ENCODE results near the gene EFCAB8.
A peak's percentile ranks its signal among the peaks of the same experiment; 100 is the strongest.

EFCAB8 gene

DNA sequence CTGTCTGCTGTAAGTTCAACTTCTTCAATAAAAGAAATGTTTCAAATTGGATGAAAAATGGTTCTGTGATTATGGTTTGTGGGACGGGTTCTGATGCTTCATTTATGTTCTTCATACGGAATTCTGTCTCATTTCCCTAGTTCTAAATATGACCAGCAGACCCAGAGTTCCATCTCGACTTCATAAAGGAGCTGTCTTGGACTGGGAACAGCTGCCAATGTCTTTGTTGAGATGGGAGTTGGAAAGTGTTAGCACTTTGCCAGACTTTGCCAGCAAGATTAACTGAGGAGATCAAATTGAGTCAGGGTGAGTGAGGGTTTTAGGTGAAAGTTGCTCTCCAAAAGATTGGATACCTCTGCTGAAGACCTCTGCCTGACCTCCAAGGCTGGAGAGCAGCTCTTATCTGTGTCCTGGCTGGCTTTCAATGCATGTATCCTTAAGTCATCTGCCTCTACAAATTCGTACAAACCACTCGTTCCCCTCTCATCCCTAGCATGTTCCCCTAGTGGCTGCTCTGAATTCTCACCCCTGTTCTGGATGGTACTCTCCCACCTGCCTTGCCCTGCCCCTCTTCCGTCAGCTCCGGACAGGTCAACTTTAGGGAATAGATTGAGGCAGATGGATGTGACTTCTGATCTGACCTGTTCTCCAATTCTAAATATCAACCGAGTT lies at the start of gene EFCAB8:
TSS of gene EFCAB8 (plus strand) at position 223 of the 672 bp plus-strand sequence. CDS start 4,870 bp downstream, outside the sequence.
- DNase-seq: no peak

GRCh38 chr20:32809907-32810306 lies 48.8 kb upstream of the EFCAB8 start:
- DNase-seq: no peak

DNA sequence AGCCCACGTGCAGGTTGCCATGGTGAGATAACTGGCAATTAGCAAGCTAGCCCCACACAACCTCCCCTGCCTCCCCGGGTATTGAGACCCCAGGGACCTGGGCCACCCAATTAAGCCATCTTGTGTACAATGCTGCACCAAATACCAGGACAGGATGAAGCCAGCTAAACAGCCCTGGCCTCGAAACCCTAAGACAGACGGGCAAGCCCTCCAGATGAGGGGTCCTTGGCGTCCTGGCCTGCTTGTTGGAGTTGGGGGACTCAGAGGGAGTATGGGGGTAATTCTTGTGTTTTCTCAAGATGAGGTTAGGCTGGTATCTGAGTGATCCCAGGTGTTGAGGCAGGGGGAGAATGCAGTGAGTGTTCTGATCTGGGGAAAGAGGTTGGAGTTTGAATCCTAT lies 47.8 kb upstream of the EFCAB8 start:
- no peak for DNase-seq

GRCh38 chr20:32811886-32812285 lies 46.8 kb upstream of the EFCAB8 start:
- DNase-seq: no peak

DNA sequence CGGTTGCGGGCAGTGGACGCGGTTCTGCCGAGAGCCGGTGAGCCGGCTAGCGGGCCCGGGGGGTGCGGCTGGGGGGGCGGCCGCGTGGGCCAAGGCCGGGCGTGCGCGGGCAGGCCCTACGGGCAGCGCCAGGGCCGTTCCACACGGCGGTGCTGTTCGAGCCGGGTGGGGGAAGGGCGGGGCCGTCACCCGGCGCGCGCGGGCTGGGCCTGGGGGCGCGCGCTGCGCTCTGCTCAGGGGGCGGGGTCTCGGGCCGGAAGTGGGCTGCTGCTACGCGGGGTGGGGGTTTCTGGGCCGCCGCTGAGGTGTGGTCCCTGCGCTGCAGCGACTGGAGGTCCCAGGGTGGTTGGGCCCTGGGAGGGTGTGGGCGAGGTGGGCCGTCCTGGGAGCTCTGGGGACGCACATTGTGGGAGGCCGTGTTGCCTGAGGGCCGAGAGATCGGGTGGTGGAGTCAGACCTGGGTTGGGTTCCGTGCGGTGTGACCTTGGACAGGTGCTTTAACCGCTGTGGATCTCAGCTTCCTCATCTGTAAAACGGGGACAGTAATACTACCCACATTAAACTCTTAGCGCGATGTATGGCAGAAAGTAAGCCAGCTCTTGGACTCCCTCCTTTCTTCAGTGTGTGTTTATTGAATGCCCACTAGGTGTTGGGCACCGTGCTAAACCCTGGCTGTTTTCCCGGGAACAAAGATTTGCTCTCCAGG lies 38.6 kb upstream of the EFCAB8 start:
- peak; percentile 58 to 74 for DNase-seq

DNA sequence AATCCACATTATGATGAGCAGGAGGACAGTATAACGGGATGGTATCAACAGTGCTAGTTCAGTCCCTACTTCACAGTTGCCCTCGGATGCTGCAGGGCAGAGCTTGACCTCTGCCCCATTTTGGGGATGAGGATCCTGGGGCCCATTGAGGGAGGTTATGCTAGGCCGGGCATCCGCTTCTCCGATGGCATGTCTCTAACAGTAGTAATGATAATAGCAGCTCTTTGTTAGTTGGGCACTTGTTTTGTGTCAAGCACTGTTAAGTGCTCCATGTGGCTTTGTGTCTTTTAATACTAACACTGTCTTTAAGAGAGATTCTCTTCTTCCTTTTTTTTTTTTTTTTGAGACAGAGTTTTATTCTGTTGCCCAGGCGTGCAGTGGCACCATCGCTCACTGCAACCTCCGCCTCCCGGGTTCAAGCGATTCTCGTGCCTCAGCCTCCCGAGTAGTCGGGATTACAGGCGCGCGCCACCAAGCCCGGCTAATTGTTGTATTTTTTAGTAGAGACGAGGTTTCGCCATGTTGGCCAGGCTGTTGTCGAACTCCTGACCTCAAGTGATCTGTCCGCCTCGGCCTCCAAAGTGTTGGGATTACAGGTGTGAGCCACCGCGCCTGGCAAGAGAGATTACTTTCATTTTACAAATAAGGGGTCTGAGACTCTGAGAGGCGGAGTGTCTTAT lies 37.9 kb upstream of the EFCAB8 start:
- DNase-seq: no peak

- no peak for DNase-seq
Measured at GRCh38 chr20:32822225-32822624, 36.5 kb upstream of the EFCAB8 start.

- DNase-seq: no peak
Measured at GRCh38 chr20:32823078-32823477, 35.6 kb upstream of the EFCAB8 start.

DNA sequence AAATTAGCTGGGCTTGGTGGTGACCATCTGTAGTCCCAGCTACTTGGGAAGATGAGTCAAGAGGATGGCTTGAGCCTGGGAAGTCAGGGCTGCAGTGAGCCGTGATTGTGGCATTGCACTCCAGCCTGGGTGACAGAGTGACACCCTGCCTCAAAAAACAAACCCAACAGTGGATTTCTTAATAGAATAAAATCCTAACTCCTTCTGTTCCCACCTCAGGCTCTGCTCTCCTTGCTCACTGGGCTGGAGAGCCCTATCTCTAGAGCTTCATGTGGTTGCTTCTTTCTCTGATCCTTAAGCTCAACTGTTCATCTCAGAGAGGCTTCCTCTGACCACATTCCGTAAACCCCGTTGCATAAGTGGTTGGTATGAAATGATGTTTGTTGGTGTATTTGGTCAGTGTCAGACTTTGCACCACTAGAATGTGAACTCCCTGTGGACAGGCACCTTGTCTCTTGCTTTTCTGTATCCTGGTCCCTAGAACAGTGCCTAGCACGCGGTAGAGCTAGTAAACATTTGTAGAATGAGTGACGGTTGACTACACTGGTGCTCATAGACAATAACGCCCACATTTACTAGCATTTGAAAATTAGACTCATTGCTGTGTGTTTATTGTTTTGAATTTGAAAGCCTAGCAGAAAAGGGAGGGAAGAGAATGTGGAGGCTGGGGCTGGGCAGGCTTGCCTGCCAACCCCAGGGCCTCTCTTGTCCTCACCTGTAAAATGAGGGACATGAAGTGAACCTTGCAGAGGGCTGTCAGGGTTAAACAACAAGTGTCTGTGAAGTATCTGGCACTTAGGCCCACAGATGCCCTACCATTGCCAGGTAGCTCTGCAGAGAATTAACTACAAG lies 34.8 kb upstream of the EFCAB8 start:
- DNase-seq: no peak

DNA sequence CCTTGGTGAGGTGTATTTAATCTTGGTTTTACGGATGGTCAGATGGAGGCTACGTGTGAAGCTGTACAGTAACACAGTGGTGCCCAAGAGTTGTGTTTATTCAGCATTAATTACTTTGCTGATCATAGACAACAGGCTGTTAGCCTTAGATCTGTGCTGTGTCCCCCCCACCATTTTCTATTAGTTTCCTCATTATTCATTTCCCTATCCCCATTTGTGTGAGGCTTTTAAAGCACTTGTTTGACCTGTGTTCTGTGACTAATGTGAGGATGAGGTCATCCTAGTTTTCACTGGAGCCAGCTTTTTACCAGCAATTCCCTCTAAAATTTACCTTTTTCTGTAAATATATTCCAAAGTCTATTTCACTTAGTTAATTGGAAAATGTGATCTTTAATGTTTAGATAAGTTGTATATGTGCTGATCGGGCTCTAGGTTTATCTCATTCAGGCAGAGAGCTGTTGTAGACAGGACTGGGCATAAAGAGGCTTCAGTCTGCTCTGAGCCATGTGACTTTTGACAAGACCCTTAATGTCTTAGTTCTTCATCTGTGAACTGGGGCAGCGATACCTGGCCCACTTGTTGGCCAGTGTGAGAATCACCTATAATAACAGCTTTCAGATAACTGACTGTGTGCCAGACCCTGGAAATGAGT lies 30.6 kb upstream of the EFCAB8 start:
- DNase-seq: no peak

- no peak for DNase-seq
Measured at GRCh38 chr20:32829311-32830005, 29.3 kb upstream of the EFCAB8 start.

- no peak for DNase-seq
Measured at GRCh38 chr20:32830437-32830836, 28.3 kb upstream of the EFCAB8 start.

DNA sequence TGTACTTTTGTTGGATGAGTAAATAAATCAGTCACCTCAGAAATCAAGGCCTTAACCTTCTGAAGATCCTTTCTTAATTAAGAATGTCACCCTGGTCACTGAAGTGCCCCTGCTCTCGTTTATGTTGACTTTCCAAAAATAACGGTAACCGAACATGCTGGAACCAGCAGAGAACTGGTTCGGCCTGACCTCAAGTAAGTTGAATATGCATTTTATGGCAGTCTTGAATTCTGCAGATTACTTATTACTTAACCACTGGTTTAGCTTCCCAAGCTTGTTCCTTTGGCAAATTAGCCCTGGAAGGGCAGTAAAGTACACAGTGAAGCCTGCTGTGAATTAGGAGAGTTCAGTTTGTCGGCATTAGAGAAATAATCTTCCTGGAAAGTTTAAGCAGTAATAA lies 26.7 kb upstream of the EFCAB8 start:
- no peak for DNase-seq

DNA sequence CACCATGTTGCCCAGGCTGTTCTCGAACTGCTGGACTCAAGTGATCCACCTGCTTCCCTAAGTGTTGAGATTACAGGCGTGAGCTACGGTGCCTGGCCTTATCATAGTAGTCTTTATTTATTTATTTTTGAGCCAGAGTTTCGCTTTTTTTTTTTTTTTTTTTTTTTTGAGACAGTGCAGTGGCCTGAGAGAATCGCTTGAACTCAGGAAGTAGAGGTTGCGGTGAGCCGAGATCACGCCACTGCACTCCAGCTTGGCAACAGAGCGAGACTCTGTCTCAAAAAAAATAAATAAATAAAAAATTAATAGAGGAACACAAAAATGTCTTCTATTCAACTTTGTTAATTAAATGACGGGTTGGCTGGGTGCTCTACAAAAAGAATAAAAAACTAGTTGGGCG lies 26.1 kb upstream of the EFCAB8 start:
- no peak for DNase-seq

DNA sequence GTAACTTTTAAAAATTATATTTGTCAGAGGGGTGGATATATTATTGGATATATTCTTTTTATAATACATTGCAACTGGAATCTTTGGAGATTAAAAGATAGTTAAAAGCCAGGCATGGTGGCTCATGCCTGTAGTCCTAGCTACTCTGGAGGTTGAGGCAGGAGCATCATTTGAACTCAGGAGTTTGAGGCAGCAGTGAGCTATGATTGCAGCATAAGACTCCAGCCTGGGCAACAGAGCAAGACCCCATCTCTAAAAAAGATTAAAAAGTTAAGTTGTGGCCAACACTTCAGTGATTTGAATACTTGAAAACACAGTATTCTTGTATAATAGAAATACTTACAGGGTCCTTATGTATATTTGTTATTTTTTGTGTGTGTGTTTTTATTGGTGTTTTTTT lies 23.8 kb upstream of the EFCAB8 start:
- no peak for DNase-seq

- DNase-seq: no peak
Measured at GRCh38 chr20:32837157-32837556, 21.6 kb upstream of the EFCAB8 start.

GRCh38 chr20:32839227-32839981 lies 19.3 kb upstream of the EFCAB8 start:
- DNase-seq: peak; percentile 61 to 83

DNA sequence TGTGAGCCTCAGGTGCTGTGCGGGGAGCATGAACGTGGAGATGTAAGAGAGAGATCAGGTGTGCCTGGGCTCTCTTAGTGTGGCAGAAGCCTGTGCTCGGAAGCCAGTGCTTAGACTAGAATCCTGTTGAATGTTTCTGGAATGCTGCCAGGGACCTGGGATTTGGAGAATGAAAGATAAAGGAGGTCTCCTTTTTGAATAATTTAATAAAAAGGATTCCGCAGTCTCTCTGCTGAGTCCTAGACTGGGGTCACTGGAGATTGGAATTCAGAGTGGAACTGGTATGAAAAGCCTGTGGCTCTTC lies 18.8 kb upstream of the EFCAB8 start:
- DNase-seq: peak; percentile 9 to 58

DNA sequence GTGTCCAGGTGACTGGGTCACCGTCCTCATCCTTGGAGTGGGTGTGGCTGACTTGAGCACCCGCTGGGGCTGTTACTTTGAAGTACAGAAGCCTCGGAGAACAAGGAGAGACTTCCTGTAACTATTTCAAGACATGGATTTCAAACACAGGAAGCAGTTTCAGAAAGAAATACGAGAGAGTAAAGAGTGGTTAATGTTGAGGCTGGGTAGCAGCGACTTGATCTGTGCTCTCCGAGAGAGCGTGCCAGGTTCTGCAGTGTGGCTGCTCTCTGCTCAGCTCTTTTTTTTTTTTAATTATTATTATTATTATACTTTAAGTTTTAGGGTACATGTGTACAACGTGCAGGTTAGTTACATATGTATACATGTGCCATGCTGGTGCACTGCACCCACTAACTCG lies 17.5 kb upstream of the EFCAB8 start:
- no peak for DNase-seq

GRCh38 chr20:32841632-32842031 lies 17.1 kb upstream of the EFCAB8 start:
- DNase-seq: no peak
